H1 (cell line): ENCODE measurements around the gene FPR2. TPM values are rescaled to one million over a fixed set of nuclear protein-coding genes. Genes with fewer than 3 reads are reported as not detected.

Source experiments
- BRCA1 ChIP-seq: IDR thresholded peaks from 2 replicates; pipeline ENCODE4 v1.6.1; 2012; ENCODE audit warnings: low read depth, low read length, improper control_type of control experiment
- CHD2 ChIP-seq: IDR thresholded peaks from 2 replicates; pipeline ENCODE4 v1.6.1; 2012; ENCODE audit warnings: low read length, improper control_type of control experiment
- EGR1 ChIP-seq: IDR thresholded peaks from 2 replicates; pipeline ENCODE4 v1.6.1; 2011; ENCODE audit warnings: low read depth, low read length, borderline replicate concordance
- KDM4A ChIP-seq: IDR thresholded peaks from one replicate; pipeline ENCODE4 v1.7.1; 2012; ENCODE audit warnings: low read depth, mild to moderate bottlenecking, moderate library complexity, low read length, inconsistent platforms; ENCODE audit not compliant: severe bottlenecking
- POLR2A ChIP-seq, 2 experiments: IDR thresholded peaks; 1 replicate in 1 of 2; 2 replicates in 1 of 2; pipeline ENCODE4 v1.6.1; 2011; ENCODE audit warnings: low read depth in 2 of 2, low read length in 2 of 2, mild to moderate bottlenecking in 2 of 2; ENCODE audit errors: control extremely low read depth in 1 of 2
- RBBP5 ChIP-seq: IDR thresholded peaks from 2 replicates; pipeline ENCODE4 v1.7.1; 2012; ENCODE audit warnings: low read depth, mild to moderate bottlenecking, inconsistent platforms, low read length, moderate library complexity, borderline replicate concordance
- SAP30 ChIP-seq: fragments of 300-600 bp; sonication (generic); IDR thresholded peaks from 2 replicates; pipeline ENCODE4 v1.7.1; 2012; ENCODE audit warnings: low read length, moderate library complexity, mild to moderate bottlenecking, inconsistent platforms; ENCODE audit not compliant: insufficient read depth, insufficient replicate concordance
- SP4 ChIP-seq: IDR thresholded peaks from 2 replicates; pipeline ENCODE4 v1.6.1; 2012; ENCODE audit warnings: low read length, inconsistent platforms
- YY1 ChIP-seq: IDR thresholded peaks from 2 replicates; pipeline ENCODE4 v1.6.1; 2011; ENCODE audit warnings: low read depth, mild to moderate bottlenecking, low read length
- polyA plus RNA-seq, 7 experiments: library from polyadenylated mRNA; depleted of rRNA in 3 of 7; stranded (reverse) in 5 of 7; unstranded in 2 of 7; fragments of >200 nt in 5 of 7; fragments of 200-250 nt in 2 of 7; gene quantifications; 1 replicate in 5 of 7; 2 replicates in 1 of 7; 4 replicates in 1 of 7; pipeline versions ENCODE4 v1.2.1 to v1.2.3, GENCODE V29; 2011 to 2013; ENCODE audit warnings: missing spikeins in 2 of 7, mixed read lengths in 2 of 7
- total RNA-seq: library from RNA; stranded (reverse); fragmentation: NEBNext Ultra II Directional; extraction: Animal tissue kit (Norgen Biotek cat#: 25700); gene quantifications from 2 replicates; pipeline ENCODE4 v1.2.1, GENCODE V29; 2021
- TF ChIP-seq, protein P1 (sequence below): fragments of 300-600 bp; sonication (generic); IDR thresholded peaks from 2 replicates; pipeline ENCODE4 v1.7.1; 2012; ENCODE audit warnings: low read length, moderate library complexity, mild to moderate bottlenecking, inconsistent platforms; ENCODE audit not compliant: insufficient replicate concordance
- TF ChIP-seq, protein P2 (sequence below): IDR thresholded peaks from 2 replicates; pipeline ENCODE4 v1.6.1; 2012; ENCODE audit warnings: low read length, inconsistent platforms

Gene FPR2
- total and polyA plus RNA-seq, 2 of the 8 experiments (the other 6 are each of a cell fraction or from before 2014, with no cell fraction given) = 0.17 TPM; not detected in 1

DNA sequence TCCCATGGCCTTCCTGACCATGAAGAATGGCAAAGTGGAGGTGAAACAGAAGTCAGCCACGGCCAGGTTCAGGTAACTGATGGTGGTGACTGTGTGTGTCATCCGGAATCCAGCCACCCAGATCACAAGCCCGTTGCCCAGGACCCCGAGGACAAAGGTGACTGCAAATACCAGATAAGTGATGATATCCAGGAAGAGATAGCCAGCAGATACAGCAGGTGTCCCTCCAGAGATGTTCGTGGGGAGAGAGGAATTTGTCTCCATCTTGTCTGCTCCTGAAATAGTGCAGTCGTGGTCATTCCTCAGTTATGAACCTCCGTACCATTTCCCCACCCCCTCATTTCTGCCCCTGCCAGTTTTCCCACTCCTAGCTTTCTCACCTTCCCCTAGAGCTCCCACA, 14.2 kb upstream of the FPR2 start (continued):
- TF ChIP-seq, protein P1, sequence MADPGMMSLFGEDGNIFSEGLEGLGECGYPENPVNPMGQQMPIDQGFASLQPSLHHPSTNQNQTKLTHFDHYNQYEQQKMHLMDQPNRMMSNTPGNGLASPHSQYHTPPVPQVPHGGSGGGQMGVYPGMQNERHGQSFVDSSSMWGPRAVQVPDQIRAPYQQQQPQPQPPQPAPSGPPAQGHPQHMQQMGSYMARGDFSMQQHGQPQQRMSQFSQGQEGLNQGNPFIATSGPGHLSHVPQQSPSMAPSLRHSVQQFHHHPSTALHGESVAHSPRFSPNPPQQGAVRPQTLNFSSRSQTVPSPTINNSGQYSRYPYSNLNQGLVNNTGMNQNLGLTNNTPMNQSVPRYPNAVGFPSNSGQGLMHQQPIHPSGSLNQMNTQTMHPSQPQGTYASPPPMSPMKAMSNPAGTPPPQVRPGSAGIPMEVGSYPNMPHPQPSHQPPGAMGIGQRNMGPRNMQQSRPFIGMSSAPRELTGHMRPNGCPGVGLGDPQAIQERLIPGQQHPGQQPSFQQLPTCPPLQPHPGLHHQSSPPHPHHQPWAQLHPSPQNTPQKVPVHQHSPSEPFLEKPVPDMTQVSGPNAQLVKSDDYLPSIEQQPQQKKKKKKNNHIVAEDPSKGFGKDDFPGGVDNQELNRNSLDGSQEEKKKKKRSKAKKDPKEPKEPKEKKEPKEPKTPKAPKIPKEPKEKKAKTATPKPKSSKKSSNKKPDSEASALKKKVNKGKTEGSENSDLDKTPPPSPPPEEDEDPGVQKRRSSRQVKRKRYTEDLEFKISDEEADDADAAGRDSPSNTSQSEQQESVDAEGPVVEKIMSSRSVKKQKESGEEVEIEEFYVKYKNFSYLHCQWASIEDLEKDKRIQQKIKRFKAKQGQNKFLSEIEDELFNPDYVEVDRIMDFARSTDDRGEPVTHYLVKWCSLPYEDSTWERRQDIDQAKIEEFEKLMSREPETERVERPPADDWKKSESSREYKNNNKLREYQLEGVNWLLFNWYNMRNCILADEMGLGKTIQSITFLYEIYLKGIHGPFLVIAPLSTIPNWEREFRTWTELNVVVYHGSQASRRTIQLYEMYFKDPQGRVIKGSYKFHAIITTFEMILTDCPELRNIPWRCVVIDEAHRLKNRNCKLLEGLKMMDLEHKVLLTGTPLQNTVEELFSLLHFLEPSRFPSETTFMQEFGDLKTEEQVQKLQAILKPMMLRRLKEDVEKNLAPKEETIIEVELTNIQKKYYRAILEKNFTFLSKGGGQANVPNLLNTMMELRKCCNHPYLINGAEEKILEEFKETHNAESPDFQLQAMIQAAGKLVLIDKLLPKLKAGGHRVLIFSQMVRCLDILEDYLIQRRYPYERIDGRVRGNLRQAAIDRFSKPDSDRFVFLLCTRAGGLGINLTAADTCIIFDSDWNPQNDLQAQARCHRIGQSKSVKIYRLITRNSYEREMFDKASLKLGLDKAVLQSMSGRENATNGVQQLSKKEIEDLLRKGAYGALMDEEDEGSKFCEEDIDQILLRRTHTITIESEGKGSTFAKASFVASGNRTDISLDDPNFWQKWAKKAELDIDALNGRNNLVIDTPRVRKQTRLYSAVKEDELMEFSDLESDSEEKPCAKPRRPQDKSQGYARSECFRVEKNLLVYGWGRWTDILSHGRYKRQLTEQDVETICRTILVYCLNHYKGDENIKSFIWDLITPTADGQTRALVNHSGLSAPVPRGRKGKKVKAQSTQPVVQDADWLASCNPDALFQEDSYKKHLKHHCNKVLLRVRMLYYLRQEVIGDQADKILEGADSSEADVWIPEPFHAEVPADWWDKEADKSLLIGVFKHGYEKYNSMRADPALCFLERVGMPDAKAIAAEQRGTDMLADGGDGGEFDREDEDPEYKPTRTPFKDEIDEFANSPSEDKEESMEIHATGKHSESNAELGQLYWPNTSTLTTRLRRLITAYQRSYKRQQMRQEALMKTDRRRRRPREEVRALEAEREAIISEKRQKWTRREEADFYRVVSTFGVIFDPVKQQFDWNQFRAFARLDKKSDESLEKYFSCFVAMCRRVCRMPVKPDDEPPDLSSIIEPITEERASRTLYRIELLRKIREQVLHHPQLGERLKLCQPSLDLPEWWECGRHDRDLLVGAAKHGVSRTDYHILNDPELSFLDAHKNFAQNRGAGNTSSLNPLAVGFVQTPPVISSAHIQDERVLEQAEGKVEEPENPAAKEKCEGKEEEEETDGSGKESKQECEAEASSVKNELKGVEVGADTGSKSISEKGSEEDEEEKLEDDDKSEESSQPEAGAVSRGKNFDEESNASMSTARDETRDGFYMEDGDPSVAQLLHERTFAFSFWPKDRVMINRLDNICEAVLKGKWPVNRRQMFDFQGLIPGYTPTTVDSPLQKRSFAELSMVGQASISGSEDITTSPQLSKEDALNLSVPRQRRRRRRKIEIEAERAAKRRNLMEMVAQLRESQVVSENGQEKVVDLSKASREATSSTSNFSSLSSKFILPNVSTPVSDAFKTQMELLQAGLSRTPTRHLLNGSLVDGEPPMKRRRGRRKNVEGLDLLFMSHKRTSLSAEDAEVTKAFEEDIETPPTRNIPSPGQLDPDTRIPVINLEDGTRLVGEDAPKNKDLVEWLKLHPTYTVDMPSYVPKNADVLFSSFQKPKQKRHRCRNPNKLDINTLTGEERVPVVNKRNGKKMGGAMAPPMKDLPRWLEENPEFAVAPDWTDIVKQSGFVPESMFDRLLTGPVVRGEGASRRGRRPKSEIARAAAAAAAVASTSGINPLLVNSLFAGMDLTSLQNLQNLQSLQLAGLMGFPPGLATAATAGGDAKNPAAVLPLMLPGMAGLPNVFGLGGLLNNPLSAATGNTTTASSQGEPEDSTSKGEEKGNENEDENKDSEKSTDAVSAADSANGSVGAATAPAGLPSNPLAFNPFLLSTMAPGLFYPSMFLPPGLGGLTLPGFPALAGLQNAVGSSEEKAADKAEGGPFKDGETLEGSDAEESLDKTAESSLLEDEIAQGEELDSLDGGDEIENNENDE = no peak
- no peak for TF ChIP-seq POLR2A (IDR thresholded peaks at IDR 0.05; ENCODE audit: control extremely low read depth in 1 of 2, low read depth in 2 of 2, low read length in 2 of 2)
- TF ChIP-seq KDM4A = no peak
- TF ChIP-seq, protein P2, sequence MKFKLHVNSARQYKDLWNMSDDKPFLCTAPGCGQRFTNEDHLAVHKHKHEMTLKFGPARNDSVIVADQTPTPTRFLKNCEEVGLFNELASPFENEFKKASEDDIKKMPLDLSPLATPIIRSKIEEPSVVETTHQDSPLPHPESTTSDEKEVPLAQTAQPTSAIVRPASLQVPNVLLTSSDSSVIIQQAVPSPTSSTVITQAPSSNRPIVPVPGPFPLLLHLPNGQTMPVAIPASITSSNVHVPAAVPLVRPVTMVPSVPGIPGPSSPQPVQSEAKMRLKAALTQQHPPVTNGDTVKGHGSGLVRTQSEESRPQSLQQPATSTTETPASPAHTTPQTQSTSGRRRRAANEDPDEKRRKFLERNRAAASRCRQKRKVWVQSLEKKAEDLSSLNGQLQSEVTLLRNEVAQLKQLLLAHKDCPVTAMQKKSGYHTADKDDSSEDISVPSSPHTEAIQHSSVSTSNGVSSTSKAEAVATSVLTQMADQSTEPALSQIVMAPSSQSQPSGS = no peak
- no peak for TF ChIP-seq YY1
- no peak for TF ChIP-seq BRCA1
- no peak for TF ChIP-seq RBBP5
- no peak for TF ChIP-seq EGR1
- no peak for TF ChIP-seq SP4
- TF ChIP-seq CHD2 = no peak
- no peak for TF ChIP-seq SAP30
